Measurements from ENCODE around the gene CHKB.

GRCh38 chr22:50569041-50569459 is 13.6 kb downstream of the CHKB start:
- TF ChIP-seq POLR2A (IDR thresholded peaks at IDR 0.05; ENCODE audit: low read length) (no peak), GATA1 (IDR thresholded peaks at IDR 0.05; ENCODE audit: low read depth, low read length) (no peak)
